NK-92 (cell line): ENCODE measurements around the gene LHPP.

Experiments used
- DNase-seq: peaks from one replicate; lab custom pipeline; 2025; ENCODE audit not compliant: unreplicated experiment; lab: John Stamatoyannopoulos, UW

LHPP gene

DNA sequence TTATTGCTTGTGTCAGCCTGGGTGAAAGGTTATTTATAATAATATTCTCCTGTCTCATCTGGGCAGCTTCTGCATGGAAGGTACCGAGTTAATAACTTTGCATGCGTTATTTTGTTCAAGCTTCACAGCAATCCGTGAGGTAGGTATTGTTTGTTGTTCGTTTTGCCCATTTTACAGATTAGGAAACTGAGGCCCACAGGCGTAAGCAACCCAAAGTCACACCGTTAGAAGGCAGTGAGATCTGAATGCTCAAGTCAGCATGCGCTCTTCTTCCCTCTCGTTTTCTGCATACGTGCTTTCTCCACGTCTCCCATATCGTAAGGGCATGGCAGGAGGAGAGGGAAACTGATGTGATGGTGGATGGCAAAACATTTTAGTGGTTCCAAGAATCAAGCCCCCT, 34.1 kb downstream of the LHPP start:
- DNase-seq, result no peak

- no peak for DNase-seq
Observed at GRCh38 chr10:124496150-124496549, 34.5 kb downstream of the LHPP start.

GRCh38 chr10:124496620-124497019, 35.0 kb downstream of the LHPP start:
- DNase-seq, result no peak

GRCh38 chr10:124497196-124497881, 35.7 kb downstream of the LHPP start:
- DNase-seq, result no peak

GRCh38 chr10:124498056-124498455, 36.4 kb downstream of the LHPP start:
- no peak for DNase-seq

- no peak for DNase-seq
Observed at GRCh38 chr10:124500757-124501156, 39.1 kb downstream of the LHPP start.

DNA sequence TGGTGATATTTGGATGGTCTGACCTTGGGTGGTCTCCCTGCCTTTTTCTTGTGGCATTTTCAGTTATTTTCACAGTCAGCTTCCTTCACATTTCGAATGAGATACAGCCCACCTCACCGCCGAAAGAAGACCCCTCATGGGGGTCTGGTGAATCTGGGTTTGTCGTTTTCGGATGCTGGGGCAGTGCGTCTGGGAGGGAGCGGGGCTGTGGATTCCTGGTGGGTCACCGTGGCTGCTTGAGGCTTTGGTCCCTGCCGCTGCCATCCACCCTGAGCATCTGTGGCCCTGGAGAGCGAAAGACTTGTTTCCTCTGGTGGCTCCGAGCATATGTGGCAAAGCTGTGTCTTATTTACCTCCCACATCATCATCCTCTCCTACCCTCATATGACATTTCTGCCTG, 43.1 kb downstream of the LHPP start:
- no peak for DNase-seq

GRCh38 chr10:124505279-124505678, 43.7 kb downstream of the LHPP start:
- no peak for DNase-seq

DNA sequence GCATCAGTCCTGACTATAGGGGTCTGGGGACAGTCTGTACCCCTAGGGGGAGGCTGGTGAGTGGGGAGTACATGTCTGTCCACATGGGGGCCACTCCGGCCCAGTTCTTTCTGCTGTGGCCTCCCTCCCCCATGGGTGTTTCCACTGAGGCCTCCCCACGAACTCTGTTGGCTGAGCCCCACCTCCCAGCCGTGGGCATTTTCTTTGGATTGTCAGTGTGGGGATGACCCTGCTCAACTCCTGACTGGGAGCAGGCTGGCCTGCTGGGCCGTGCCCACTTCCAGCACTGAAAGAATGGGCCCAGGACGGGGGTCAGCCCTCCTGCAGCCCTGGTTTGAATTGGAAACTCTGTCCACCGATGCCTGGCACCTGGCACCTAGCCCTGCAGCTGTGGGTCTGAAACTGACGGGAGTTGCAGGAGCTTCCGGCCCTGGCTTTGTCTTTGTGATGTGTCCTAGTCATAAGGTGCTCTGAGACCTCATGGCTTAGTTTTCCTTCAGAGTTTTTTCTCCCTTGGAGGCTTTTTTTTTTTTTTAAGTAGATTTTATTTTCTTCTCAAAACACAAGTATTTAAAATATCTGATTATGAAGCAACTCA, 46.5 kb downstream of the LHPP start:
- no peak for DNase-seq

DNA sequence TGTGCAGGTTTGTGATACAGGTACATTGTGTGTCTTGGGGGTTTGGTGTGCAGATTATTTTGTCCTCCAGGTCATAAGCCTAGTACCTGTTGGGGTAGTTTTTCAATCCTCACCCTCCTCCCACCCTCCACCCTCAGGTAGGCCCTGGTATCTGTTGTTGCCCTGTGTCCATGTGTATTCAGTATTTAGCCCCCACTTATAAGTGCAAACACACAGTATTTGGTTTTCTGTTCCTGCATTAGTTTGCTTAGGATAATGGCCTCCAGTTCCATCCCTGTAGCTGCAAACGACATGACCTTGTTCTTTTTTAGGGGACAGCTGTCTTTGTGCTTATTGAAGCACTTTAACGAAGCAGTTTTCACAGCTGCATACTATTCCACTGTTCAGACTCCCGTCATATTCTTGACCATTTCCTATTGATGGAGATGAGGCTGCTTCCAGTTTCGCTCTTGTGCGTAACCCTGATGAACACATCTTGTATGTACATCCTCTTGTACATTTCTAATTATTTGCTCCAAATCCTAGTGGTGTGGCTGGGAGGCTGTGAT, 47.4 kb downstream of the LHPP start:
- DNase-seq, result no peak

- DNase-seq, result no peak
Observed at GRCh38 chr10:124509880-124510632, 48.4 kb downstream of the LHPP start.

GRCh38 chr10:124510759-124511158, 49.1 kb downstream of the LHPP start:
- no peak for DNase-seq

- no peak for DNase-seq
Observed at GRCh38 chr10:124511205-124512039, 49.8 kb downstream of the LHPP start.

DNA sequence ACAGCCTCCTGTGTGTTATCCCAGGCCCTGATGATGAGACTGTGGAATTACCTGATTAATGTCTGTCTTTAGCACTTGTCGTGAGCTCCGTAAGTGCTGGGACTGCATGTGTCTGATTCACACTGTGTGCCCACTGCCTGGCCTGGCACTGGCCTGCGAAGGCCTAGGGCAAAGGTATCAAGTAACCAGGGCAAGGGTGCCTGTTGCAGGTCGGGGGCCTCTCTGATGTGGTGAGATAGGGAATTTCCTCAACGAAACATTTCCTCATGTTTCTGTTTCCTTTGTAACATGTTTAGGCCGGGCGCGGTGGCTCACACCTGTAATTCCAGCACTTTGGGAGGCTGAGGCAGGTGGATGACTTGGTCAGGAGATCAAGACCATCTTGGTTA, 50.4 kb downstream of the LHPP start:
- no peak for DNase-seq

- no peak for DNase-seq
Observed at GRCh38 chr10:124512600-124512999, 51.0 kb downstream of the LHPP start.

GRCh38 chr10:124515244-124515970, 53.8 kb downstream of the LHPP start:
- DNase-seq, result no peak

- no peak for DNase-seq
Observed at GRCh38 chr10:124516181-124516580, 54.6 kb downstream of the LHPP start.

DNA sequence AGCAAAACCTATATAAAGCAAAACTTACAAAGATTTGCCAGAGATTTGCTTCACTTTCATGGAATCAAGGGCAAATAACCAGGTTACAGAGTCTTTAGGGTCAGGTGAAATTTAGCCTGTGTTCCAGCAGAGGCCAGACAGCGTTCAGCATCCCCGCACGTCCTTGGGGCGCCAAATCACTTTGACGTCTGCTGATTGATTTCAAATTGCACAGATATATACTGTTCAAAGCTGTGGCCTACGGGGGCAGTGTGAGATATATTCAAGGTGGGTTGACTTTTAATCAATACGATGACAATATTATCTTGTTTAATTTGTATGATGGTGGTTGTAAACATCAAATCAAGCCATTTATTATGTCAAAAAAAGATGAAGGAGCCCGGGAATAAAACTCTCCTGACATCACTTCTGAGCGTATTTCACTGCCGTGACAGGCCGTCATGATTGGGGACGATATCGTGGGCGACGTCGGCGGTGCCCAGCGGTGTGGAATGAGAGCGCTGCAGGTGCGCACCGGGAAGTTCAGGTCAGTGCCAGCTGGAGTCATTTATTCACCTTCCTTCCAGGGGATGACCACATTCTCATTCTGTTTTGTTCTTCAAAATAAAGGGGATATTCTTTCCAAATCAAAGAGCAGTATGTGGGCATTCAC, 55.2 kb downstream of the LHPP start:
- no peak for DNase-seq

- DNase-seq, result no peak
Observed at GRCh38 chr10:124517461-124517860, 55.8 kb downstream of the LHPP start.

GRCh38 chr10:124517931-124518330, 56.3 kb downstream of the LHPP start:
- no peak for DNase-seq
